OCI-LY1 (cell line): ENCODE data around the gene RHOG.

Experiments
- H2AFZ ChIP-seq: fragments of 200-600 bp; sonication (generic), shearing (Covaris generic); 2 replicates; pipeline ENCODE4 v1.6.0; 2014; ENCODE audit warnings: antibody characterized with exemption, mild to moderate bottlenecking, low read length
- H3F3A ChIP-seq: fragments of 200-600 bp; sonication (generic), shearing (Covaris generic); 2 replicates; pipeline ENCODE4 v1.6.0; 2014; ENCODE audit warnings: mild to moderate bottlenecking, antibody characterized with exemption, low read length, moderate library complexity; ENCODE audit not compliant: insufficient read depth
- H3K27ac ChIP-seq: fragments of 200-600 bp; sonication (generic); 2 replicates; pipeline ENCODE4 v1.5.1; 2014; ENCODE audit warnings: low read length, mixed run types, mild to moderate bottlenecking, low read depth; ENCODE audit not compliant: poor library complexity, severe bottlenecking
- H3K27me3 ChIP-seq: fragments of 200-600 bp; sonication (generic); 2 replicates; pipeline ENCODE4 v1.6.0; 2014; ENCODE audit warnings: antibody characterized with exemption, mild to moderate bottlenecking, low read length, moderate library complexity; ENCODE audit not compliant: insufficient read depth
- H3K36me3 ChIP-seq: fragments of 200-600 bp; sonication (generic); 2 replicates; pipeline ENCODE4 v1.6.1; 2014; ENCODE audit warnings: mild to moderate bottlenecking, antibody characterized with exemption, low read length, moderate library complexity, mixed read lengths; ENCODE audit not compliant: insufficient read depth
- H3K4me1 ChIP-seq: fragments of 200-600 bp; sonication (generic); 2 replicates; pipeline ENCODE4 v1.5.1; 2014; ENCODE audit warnings: mild to moderate bottlenecking, low read length, moderate library complexity; ENCODE audit not compliant: insufficient read depth, severe bottlenecking
- H3K4me2 ChIP-seq: fragments of 200-600 bp; sonication (generic), shearing (Covaris generic); 2 replicates; pipeline ENCODE4 v1.6.1; 2014; ENCODE audit warnings: low read length
- H3K4me3 ChIP-seq: fragments of 200-600 bp; sonication (generic); 2 replicates; pipeline ENCODE4 v1.5.1; 2014; ENCODE audit warnings: low read length, low read depth, mild to moderate bottlenecking, mixed read lengths; ENCODE audit not compliant: poor library complexity, severe bottlenecking
- H3K79me2 ChIP-seq: fragments of 200-600 bp; shearing (Covaris generic); 2 replicates; pipeline ENCODE4 v1.6.1; 2016; ENCODE audit warnings: mixed run types, low read length, mixed read lengths; ENCODE audit not compliant: insufficient read depth
- H3K9ac ChIP-seq: fragments of 200-600 bp; sonication (generic), shearing (Covaris generic); 2 replicates; pipeline ENCODE4 v1.6.1; 2014; ENCODE audit warnings: mild to moderate bottlenecking, low read length, mixed read lengths
- H3K9me2 ChIP-seq: fragments of 200-600 bp; sonication (generic), shearing (Covaris generic); 2 replicates; pipeline ENCODE4 v1.6.1; 2014; ENCODE audit warnings: low read depth, mild to moderate bottlenecking, low read length, mixed read lengths
- H3K9me3 ChIP-seq: fragments of 200-600 bp; shearing (Covaris generic); 2 replicates; pipeline ENCODE4 v1.6.1; 2014; ENCODE audit warnings: low read length, mixed read lengths
- H4K20me1 ChIP-seq: fragments of 200-600 bp; sonication (generic), shearing (Covaris generic); 2 replicates; pipeline ENCODE4 v1.6.0; 2016; ENCODE audit warnings: mild to moderate bottlenecking, low read length; ENCODE audit not compliant: insufficient read depth
- EZH2 ChIP-seq: fragments of 200-600 bp; sonication (generic), shearing (Covaris generic); IDR thresholded peaks from 2 replicates; pipeline ENCODE4 v1.8.0; 2017; ENCODE audit warnings: borderline replicate concordance, mixed run types, mild to moderate bottlenecking, antibody characterized with exemption, low read length, moderate library complexity, mixed read lengths
- TF ChIP-seq, protein P1 (sequence below): fragments of 200-600 bp; sonication (generic), shearing (Covaris generic); IDR thresholded peaks from 2 replicates; pipeline ENCODE4 v1.5.1; 2017; ENCODE audit warnings: mild to moderate bottlenecking, antibody characterized with exemption, low read length, moderate library complexity, mixed read lengths

The RHOG gene

DNA sequence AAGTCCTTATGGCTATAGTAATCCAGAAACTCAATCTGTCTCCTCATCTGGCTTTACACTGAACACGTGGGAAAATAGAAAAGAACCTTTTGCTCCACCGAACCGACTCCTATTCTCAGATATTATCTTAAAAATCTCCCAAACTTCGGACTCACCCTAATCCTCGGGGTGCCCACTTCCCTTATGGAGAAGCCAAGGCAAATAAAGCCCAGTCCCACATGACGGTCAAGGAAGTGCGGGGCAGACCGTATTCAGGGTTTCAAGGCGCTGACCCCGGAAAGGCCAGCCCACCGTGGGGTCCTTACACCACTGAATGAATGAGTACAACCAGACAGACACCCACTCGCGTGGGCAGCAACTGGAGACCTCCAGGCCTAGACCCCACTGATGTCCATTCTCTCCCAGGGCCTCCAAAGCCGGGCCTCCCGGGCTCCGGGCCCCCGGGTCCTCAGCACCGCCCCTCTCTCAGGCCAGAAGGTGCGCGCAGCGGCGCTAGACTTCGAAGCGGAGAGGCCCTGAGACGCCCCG lies 43.9 kb downstream of the RHOG start:
- H3K79me2 ChIP-seq = peaks cover 50% of the 10 kb centered on the region
- H3K9me2 ChIP-seq = no peaks in the 10 kb centered on the region
- H3K27ac ChIP-seq = peak overlapping the region; percentile 18
- 0 out of 2 replicates have a peak, but pooled peaks cover 3% of the 10 kb centered on the region for H4K20me1 ChIP-seq
- no peaks in the 10 kb centered on the region for H3K27me3 ChIP-seq
- no peaks in the 10 kb centered on the region for H3F3A ChIP-seq
- TF ChIP-seq EZH2 = no peak
- TF ChIP-seq, protein P1, sequence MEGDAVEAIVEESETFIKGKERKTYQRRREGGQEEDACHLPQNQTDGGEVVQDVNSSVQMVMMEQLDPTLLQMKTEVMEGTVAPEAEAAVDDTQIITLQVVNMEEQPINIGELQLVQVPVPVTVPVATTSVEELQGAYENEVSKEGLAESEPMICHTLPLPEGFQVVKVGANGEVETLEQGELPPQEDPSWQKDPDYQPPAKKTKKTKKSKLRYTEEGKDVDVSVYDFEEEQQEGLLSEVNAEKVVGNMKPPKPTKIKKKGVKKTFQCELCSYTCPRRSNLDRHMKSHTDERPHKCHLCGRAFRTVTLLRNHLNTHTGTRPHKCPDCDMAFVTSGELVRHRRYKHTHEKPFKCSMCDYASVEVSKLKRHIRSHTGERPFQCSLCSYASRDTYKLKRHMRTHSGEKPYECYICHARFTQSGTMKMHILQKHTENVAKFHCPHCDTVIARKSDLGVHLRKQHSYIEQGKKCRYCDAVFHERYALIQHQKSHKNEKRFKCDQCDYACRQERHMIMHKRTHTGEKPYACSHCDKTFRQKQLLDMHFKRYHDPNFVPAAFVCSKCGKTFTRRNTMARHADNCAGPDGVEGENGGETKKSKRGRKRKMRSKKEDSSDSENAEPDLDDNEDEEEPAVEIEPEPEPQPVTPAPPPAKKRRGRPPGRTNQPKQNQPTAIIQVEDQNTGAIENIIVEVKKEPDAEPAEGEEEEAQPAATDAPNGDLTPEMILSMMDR = no peak
- peak overlapping the region; percentile 97 for H3K4me2 ChIP-seq
- H3K9ac ChIP-seq = peak overlapping the region; percentile 83
- H3K9me3 ChIP-seq = no peaks in the 10 kb centered on the region
- H3K4me3 ChIP-seq = peak overlapping the region; percentile 79
- peaks cover 42% of the 10 kb centered on the region for H3K36me3 ChIP-seq
- H3K4me1 ChIP-seq = peaks cover 28% of the 10 kb centered on the region
- H2AFZ ChIP-seq = no peak overlapping the region

DNA sequence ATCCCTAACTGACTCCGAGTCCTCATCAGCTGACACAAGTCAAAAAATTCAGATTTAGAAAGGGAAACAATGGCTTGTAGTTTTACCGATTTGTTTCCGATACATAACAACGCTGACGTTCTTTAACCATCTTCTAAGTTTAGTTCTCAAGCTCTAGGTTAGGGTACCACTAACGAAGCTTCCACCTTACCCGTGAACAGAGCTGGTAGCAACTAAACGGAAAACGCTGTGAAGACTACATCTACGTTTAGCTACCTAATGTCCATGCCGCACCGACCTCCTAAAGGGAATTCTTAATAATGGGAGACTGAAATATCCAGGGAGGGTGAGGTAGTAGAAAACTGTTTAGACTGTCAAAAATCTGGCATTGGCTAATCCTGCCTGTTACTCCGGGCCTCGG lies 44.4 kb downstream of the RHOG start:
- Histone ChIP-seq H3K9me3 (no peaks in the 10 kb centered on the region), H3K4me1 (peaks cover 28% of the 10 kb centered on the region), H2AFZ (no peak overlapping the region), H3K79me2 (peaks cover 55% of the 10 kb centered on the region), H3K36me3 (peaks cover 44% of the 10 kb centered on the region), H3K9ac (peak overlapping the region; percentile 83), H4K20me1 (0 out of 2 replicates have a peak, but pooled peaks cover 3% of the 10 kb centered on the region), H3K9me2 (no peaks in the 10 kb centered on the region), H3F3A (no peaks in the 10 kb centered on the region), H3K4me3 (peak overlapping the region; percentile 79), H3K27ac (peak overlapping the region; percentile 18), H3K4me2 (peak overlapping the region; percentile 97), H3K27me3 (no peaks in the 10 kb centered on the region)
- no peak for TF ChIP-seq EZH2
- TF ChIP-seq, protein P1 = no peak

DNA sequence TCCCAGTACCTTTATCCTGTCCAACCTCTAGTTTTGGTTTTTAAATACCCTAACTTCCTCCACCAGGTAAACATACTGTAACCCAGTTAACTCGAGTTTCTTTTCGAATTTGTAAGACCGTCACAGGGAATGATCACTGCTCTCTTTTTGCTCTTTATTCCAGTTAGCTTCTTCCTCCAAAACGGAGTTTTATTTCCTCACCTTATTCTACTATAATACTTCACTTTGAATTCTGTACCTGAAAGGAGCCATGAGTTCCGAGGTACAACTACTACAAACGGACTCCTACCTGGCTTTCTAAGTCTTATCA lies 44.8 kb downstream of the RHOG start:
- H3K9me3 ChIP-seq = no peaks in the 10 kb centered on the region
- TF ChIP-seq, protein P1 = no peak
- no peak for TF ChIP-seq EZH2
- H3K27ac ChIP-seq = no peak overlapping the region
- peaks cover 28% of the 10 kb centered on the region for H3K4me1 ChIP-seq
- no peaks in the 10 kb centered on the region for H3F3A ChIP-seq
- H3K4me2 ChIP-seq = peak overlapping the region; percentile 97
- 0 out of 2 replicates have a peak, but pooled peaks cover 3% of the 10 kb centered on the region for H4K20me1 ChIP-seq
- peak overlapping the region; percentile 83 for H3K9ac ChIP-seq
- H3K4me3 ChIP-seq = peak overlapping the region; percentile 79
- peaks cover 44% of the 10 kb centered on the region for H3K36me3 ChIP-seq
- H3K9me2 ChIP-seq = no peaks in the 10 kb centered on the region
- no peak overlapping the region for H2AFZ ChIP-seq
- H3K27me3 ChIP-seq = no peaks in the 10 kb centered on the region
- peaks cover 56% of the 10 kb centered on the region for H3K79me2 ChIP-seq
